ENCODE measurements around the gene RHBDF1. TPM values are rescaled to one million over a fixed set of nuclear protein-coding genes. Genes with fewer than 3 reads are reported as not detected.

The RHBDF1 gene
- total RNA-seq, 1 donor from 2014 or later, result 0.98 TPM

Small RNA genes lying within 50 kb of the gene (small RNA-seq; reads per million reads assigned to genes)
- gene MIR6859-4 (ENCODE audit: low replicate concordance) (not detected), gene Z69720.2 (ENCODE audit: low replicate concordance) (not detected)

Other genes starting within 250 kb of the RHBDF1 start
- gene POLR3K, start 19.0 kb downstream of the RHBDF1 start, total RNA-seq, result 2.5 TPM
- 12.5 TPM for gene SNRNP25, start 18.8 kb downstream of the RHBDF1 start, total RNA-seq
- gene MPG, start 5.6 kb upstream of the RHBDF1 start, total RNA-seq, result 36.6 TPM
- 11.1 TPM for gene NPRL3, start 66.0 kb upstream of the RHBDF1 start, total RNA-seq
- not detected for gene HBZ, start 80.0 kb upstream of the RHBDF1 start, total RNA-seq
- gene HBM, start 93.3 kb upstream of the RHBDF1 start, total RNA-seq, result 4.4 TPM
- 393 TPM for gene HBA2, start 100.2 kb upstream of the RHBDF1 start, total RNA-seq
- 167 TPM for gene HBA1, start 104.0 kb upstream of the RHBDF1 start, total RNA-seq
- 3.4 TPM for gene HBQ1, start 107.8 kb upstream of the RHBDF1 start, total RNA-seq
- 60.5 TPM for gene LUC7L, start 156.8 kb upstream of the RHBDF1 start, total RNA-seq
- 17.9 TPM for gene FAM234A, start 162.2 kb upstream of the RHBDF1 start, total RNA-seq
- 9.6 TPM for gene RGS11, start 203.3 kb upstream of the RHBDF1 start, total RNA-seq
- gene ARHGDIG, start 208.0 kb upstream of the RHBDF1 start, total RNA-seq, result 29.5 TPM
- gene PDIA2, start 210.5 kb upstream of the RHBDF1 start, total RNA-seq, result 10.8 TPM

Data from temporal lobe (tissue), 2 donors.